Heart left ventricle (tissue), 16 donors: ENCODE measurements around the gene FAM24B. TPM values are rescaled to one million over a fixed set of nuclear protein-coding genes. Genes with fewer than 3 reads are reported as not detected.

ENCODE experiments used
- ATAC-seq, 4 donors: fragments of 200-7000 bp; cut with Tn5 transposase; one replicate each; pipeline ENCODE4 v1.9.1; 2020 to 2022; ENCODE audit warnings: moderate library complexity in 4 of 4, mild to moderate bottlenecking in 3 of 4, moderate number of reproducible peaks in 1 of 4
- DNase-seq, 5 donors: peaks; one replicate each; pipeline ENCODE4 v3.0.0-alpha.2; 2020
- H3K27ac ChIP-seq, 12 donors: fragments of 200-600 bp; sonication (generic) in 4 of 12; one replicate each; pipeline versions ENCODE4 v1.5.0 to v1.8.0; 2016 to 2022; ENCODE audit warnings: mild to moderate bottlenecking in 2 of 12
- H3K27me3 ChIP-seq, 9 donors: fragments of 200-600 bp; sonication (generic) in 2 of 9; one replicate each; pipeline versions ENCODE4 v1.5.1 to v1.8.0; 2016 to 2022; ENCODE audit warnings: mild to moderate bottlenecking in 3 of 9
- H3K36me3 ChIP-seq, 9 donors: fragments of 200-600 bp; sonication (generic) in 2 of 9; one replicate each; pipeline versions ENCODE4 v1.5.0 to v1.8.0; 2018 to 2022; ENCODE audit warnings: mild to moderate bottlenecking in 2 of 9
- H3K4me1 ChIP-seq, 12 donors: fragments of 200-600 bp; sonication (generic) in 4 of 12; one replicate each; pipeline versions ENCODE4 v1.5.0 to v1.8.0; 2016 to 2022; ENCODE audit warnings: mild to moderate bottlenecking in 3 of 12
- H3K4me3 ChIP-seq, 12 donors: fragments of 200-600 bp; sonication (generic) in 4 of 12; one replicate each; pipeline versions ENCODE4 v1.5.0 to v1.8.0; 2017 to 2022; ENCODE audit warnings: mild to moderate bottlenecking in 9 of 12, moderate library complexity in 4 of 12
- H3K9me3 ChIP-seq, 12 donors: fragments of 200-600 bp; sonication (generic) in 4 of 12; one replicate each; pipeline versions ENCODE4 v1.5.0 to v1.8.0; 2016 to 2022; ENCODE audit warnings: mild to moderate bottlenecking in 1 of 12
- POLR2A ChIP-seq, 2 donors: fragments of 450-650 bp; IDR thresholded peaks; one replicate each; pipeline ENCODE4 v1.6.1; 2017; ENCODE audit warnings: antibody characterized with exemption in 2 of 2, mild to moderate bottlenecking in 2 of 2, moderate library complexity in 2 of 2
- WGBS, 4 donors: extraction: QIAGEN DNeasy Blood & Tissue Kit in 2 of 4; methylation state at CpG; one replicate each; pipeline versions ENCODE4 v1.1.5 to v1.1.7; 2013 to 2018; 5-methylcytosine and 5-hydroxymethylcytosine counted together
- intact Hi-C, 10 donors: fragments of 100-400 bp; cut with DNase I; formaldehyde crosslinking; loops; one replicate each; pipeline versions ENCODE4 v1.11.1 to v1.14.2; 2022
- polyA plus RNA-seq, 2 donors: library from polyadenylated mRNA; stranded (reverse); fragments of 200-250 nt; gene quantifications; one replicate each; pipeline ENCODE4 v1.2.3, GENCODE V29; 2013
- total RNA-seq, 9 donors: library from RNA; depleted of rRNA in 2 of 9; stranded (reverse); fragments of >200 nt in 2 of 9; fragmentation: NEBNext Ultra II Directional in 3 of 9; extraction: Animal tissue kit (Norgen Biotek cat#: 25700) in 3 of 9; gene quantifications; one replicate each; pipeline versions ENCODE4 v1.1.0 to v1.2.4, GENCODE V29; 2016 to 2023
- TF ChIP-seq, protein P1 (sequence below), 12 donors: fragments of 200-600 bp; sonication (generic) in 4 of 12; IDR thresholded peaks; one replicate each; pipeline versions ENCODE4 v1.5.0 to v1.8.0; 2018 to 2022; ENCODE audit warnings: antibody characterized with exemption in 12 of 12, mild to moderate bottlenecking in 5 of 12
- donor health status: ischemic (EF 13 %, LVEDD 7.1; RV severe dilation, severe dysfunction).
- donor health status: healthy with polysubstance abuse.
- donor health status: DM: no; HTN: yes; CAD: no.
- donor health status: DM: no; HTN: no; CAD: no.
- donor health status: ischemic (EF 25% LVEDD 6.9; RV normal size, moderate dysfunction).
- donor health status: ischemic (EF 25% LVEDD 5.7; RV mildly dilated, moderate dysfunction).
- donor health status: healthy.
- donor health status: DM: yes; HTN: yes; CAD: no.
- donor health status: ischemic (EF 35%, LVEDD 5.7; RV mildly dilated, moderate dysfunction).
- donor health status: nonischemic (EF 11% LVEDD 7.7; RV severe dilation, severe dysfunction).
- donor health status: DM: yes; HTN: yes; CAD: no.
- donor health status: PGD.
- donor health status: ischemic (EF 29% LVEDD 5.4; RV normal size, mild dysfunction).
- donor health status: nonischemic (EF 23%, LVEDD 6.1; RV moderate dilation, normal function).

FAM24B gene
- total and polyA plus RNA-seq, 11 donors: 0.49 to 2.9 (median 0.80) TPM; not detected in 4

DNA sequence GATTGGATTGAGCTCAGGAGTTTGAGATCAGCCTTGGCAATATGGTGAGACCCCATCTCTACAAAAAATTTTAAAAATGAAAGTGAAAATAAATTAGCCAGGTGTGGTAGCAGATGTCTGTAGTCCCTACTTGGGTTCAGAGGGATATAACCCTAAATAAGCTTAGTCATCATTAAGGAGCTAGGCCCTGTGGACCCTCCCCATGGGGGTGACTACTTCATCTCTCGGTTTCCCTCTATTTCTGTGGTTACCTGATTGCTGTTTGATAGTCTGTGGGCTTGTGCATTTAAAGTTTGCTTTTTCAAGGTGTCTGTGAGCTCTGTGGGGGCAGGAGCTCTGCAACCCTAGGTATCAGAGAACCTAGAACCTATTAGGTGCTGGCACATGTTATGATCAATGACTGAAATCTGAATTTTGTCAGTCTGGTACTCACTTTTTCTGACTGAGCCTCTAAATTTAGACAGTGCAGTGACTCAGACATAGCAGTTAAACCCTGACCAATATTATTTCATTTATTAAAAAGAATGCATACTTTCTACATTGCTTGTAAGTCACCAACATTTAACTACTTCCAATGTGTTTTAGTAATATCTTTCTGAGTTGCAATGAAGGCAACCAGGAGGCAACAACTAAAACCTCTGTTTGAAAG, 25.6 kb downstream of the FAM24B start:
- Histone ChIP-seq H3K27me3 (no peaks in the 10 kb centered on the region), H3K36me3 (peaks cover 0 to 23% (median 0%) of the 10 kb centered on the region in 9 donors), H3K27ac (no peak overlapping the region), H3K4me3 (no peak overlapping the region), H3K4me1 (no peaks in the 10 kb centered on the region), H3K9me3 (peaks cover 0 to 22% (median 0%) of the 10 kb centered on the region in 12 donors)
- WGBS, 4 donors: 82 to 94% (median 89%) methylated on average over 1 of the region's 1 CpG
- DNase-seq (no peak), ATAC-seq (no peak)
- TF ChIP-seq, protein P1, sequence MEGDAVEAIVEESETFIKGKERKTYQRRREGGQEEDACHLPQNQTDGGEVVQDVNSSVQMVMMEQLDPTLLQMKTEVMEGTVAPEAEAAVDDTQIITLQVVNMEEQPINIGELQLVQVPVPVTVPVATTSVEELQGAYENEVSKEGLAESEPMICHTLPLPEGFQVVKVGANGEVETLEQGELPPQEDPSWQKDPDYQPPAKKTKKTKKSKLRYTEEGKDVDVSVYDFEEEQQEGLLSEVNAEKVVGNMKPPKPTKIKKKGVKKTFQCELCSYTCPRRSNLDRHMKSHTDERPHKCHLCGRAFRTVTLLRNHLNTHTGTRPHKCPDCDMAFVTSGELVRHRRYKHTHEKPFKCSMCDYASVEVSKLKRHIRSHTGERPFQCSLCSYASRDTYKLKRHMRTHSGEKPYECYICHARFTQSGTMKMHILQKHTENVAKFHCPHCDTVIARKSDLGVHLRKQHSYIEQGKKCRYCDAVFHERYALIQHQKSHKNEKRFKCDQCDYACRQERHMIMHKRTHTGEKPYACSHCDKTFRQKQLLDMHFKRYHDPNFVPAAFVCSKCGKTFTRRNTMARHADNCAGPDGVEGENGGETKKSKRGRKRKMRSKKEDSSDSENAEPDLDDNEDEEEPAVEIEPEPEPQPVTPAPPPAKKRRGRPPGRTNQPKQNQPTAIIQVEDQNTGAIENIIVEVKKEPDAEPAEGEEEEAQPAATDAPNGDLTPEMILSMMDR (IDR thresholded peaks at IDR 0.05): no peak
- no peak for TF ChIP-seq POLR2A (IDR thresholded peaks at IDR 0.05)
- intact Hi-C loops: no loop called here

- TF ChIP-seq, protein P1 (IDR thresholded peaks at IDR 0.05): no peak
- TF ChIP-seq POLR2A (IDR thresholded peaks at IDR 0.05): no peak
- 88 to 92% (median 90%) methylated on average over 2 of the region's 2 CpGs for WGBS, 4 donors
- H3K4me1 ChIP-seq: no peaks in the 10 kb centered on the region
- ATAC-seq: no peak
- H3K36me3 ChIP-seq: peaks cover 0 to 23% (median 0%) of the 10 kb centered on the region in 9 donors
- no peak overlapping the region for H3K4me3 ChIP-seq
- H3K27me3 ChIP-seq: no peaks in the 10 kb centered on the region
- no peak for DNase-seq
- H3K27ac ChIP-seq: no peak overlapping the region
- intact Hi-C loops: no loop called here
- peaks cover 0 to 22% (median 0%) of the 10 kb centered on the region in 12 donors for H3K9me3 ChIP-seq
Observed at GRCh38 chr10:122852261-122852660, 27.1 kb downstream of the FAM24B start.

- 72 to 78% (median 75%) methylated on average over 5 of the region's 5 CpGs for WGBS, 4 donors
- Histone ChIP-seq H3K27me3 (no peaks in the 10 kb centered on the region), H3K36me3 (peaks cover 0 to 23% (median 0%) of the 10 kb centered on the region in 9 donors), H3K9me3 (peaks cover 0 to 22% (median 0%) of the 10 kb centered on the region in 12 donors), H3K4me1 (no peaks in the 10 kb centered on the region), H3K4me3 (no peak overlapping the region), H3K27ac (no peak overlapping the region)
- no peak for ATAC-seq
- TF ChIP-seq, protein P1 (IDR thresholded peaks at IDR 0.05): no peak
- no peak for TF ChIP-seq POLR2A (IDR thresholded peaks at IDR 0.05)
- intact Hi-C loops: no loop called here
- DNase-seq: no peak
Observed at GRCh38 chr10:122850705-122851640, 28.4 kb downstream of the FAM24B start.
